Measurements from ENCODE around the gene CHKB.

Gene CHKB

GRCh38 chr22:50564289-50564688 is 18.4 kb downstream of the CHKB start (continued):
- no peak for TF ChIP-seq ZNF670 (tag by site-specific recombination; IDR thresholded peaks at IDR 0.05; ENCODE audit: low read depth)
- TF ChIP-seq ZNF423 (tag by site-specific recombination; IDR thresholded peaks at IDR 0.05) = no peak
- TF ChIP-seq YY2 (tag by site-specific recombination; IDR thresholded peaks at IDR 0.05) = no peak

GRCh38 chr22:50563413-50564160 is 19.1 kb downstream of the CHKB start:
- TF ChIP-seq ZNF350 (tag by site-specific recombination; IDR thresholded peaks at IDR 0.05) (no peak), EGR2 (tag by site-specific recombination; IDR thresholded peaks at IDR 0.05; ENCODE audit: low read depth) (peak; percentile 59), ZNF292 (tag by site-specific recombination; IDR thresholded peaks at IDR 0.05; ENCODE audit: borderline replicate concordance, low read depth) (no peak), ZNF23 (tag by site-specific recombination; IDR thresholded peaks at IDR 0.05; ENCODE audit: borderline replicate concordance) (no peak), HOXA7 (CRISPR knock-in tag; IDR thresholded peaks at IDR 0.05; ENCODE audit: borderline replicate concordance) (no peak), PRDM10 (tag by site-specific recombination; IDR thresholded peaks at IDR 0.05) (0 out of 2 replicates have a peak, but pooled peaks have one; percentile 32), ZNF114 (tag by site-specific recombination; IDR thresholded peaks at IDR 0.05) (no peak), ZFHX2 (tag by site-specific recombination; conservative IDR thresholded peaks at IDR 0.05) (peak; percentile 58), ZBTB20 (tag by site-specific recombination; IDR thresholded peaks at IDR 0.05) (0 out of 2 replicates have a peak, but pooled peaks have one; percentile 1)
- Histone ChIP-seq H3K36me3 (ENCODE audit: control insufficient read depth in 2 of 2, insufficient read depth in 1 of 2, low read length in 2 of 2) (peaks cover 12 to 14% of the 10 kb centered on the region in 2 experiments), H3K27ac (ENCODE audit: extremely low read depth, low read depth, low read length) (no peak overlapping the region; the same call in 1 of the 2 replicates), H3K4me1 (ENCODE audit: control insufficient read depth, insufficient read depth, low read length) (0 out of 2 replicates have a peak, but pooled peaks cover 2% of the 10 kb centered on the region), H3K4me3 (ENCODE audit: low read depth, low read length) (peak overlapping the region; percentile 55), H3K9me3 (ENCODE audit: control insufficient read depth, insufficient read depth, low read depth, low read length) (no peaks in the 10 kb centered on the region)
- CTCF ChIA-PET = interaction anchor here (0.6 to 4.6 kb wide), 36 partner anchors 9 to 1217 kb away, joined by 3 to 37 read pairs (median 4); partner anchors contain the start of genes CHKB, CPT1B, KLHDC7B and LMF2
- POLR2A ChIA-PET = interaction anchor here (0.7 to 2.8 kb wide), 14 partner anchors 8 to 291 kb away, joined by 3 to 28 read pairs (median 4); partner anchors contain the start of genes ARSA, CHKB, CPT1B and KLHDC7B

GRCh38 chr22:50562523-50563412 is 19.9 kb downstream of the CHKB start, which contains the start of gene SYCE3:
Gene SYCE3 (minus strand): TSS chr22:50562919. CDS start chr22:50556405, 6,514 bp downstream.
- CTCF ChIA-PET = interaction anchor here (0.6 to 4.6 kb wide), 36 partner anchors 8 to 310 kb away, joined by 3 to 37 read pairs (median 4); partner anchors contain the start of genes CHKB, CPT1B, KLHDC7B and LMF2
- H3K9me3 ChIP-seq (ENCODE audit: control insufficient read depth, insufficient read depth, low read depth, low read length) = no peaks in the 10 kb centered on the region
- peak within 1 kb of the TSS; percentile 55 for H3K4me3 ChIP-seq (ENCODE audit: low read depth, low read length)
- 0 out of 2 replicates have a peak, but pooled peaks cover 2% of the 10 kb centered on the region for H3K4me1 ChIP-seq (ENCODE audit: control insufficient read depth, insufficient read depth, low read length)
- H3K36me3 ChIP-seq (ENCODE audit: control insufficient read depth in 2 of 2, insufficient read depth in 1 of 2, low read length in 2 of 2) = peaks cover 4 to 5% of the 10 kb centered on the region in 2 experiments
- H3K27ac ChIP-seq (ENCODE audit: extremely low read depth, low read depth, low read length) = peak within 1 kb of the TSS; percentile 40; the same call in 1 of the 2 replicates
- POLR2A ChIA-PET = interaction anchor here (0.7 to 2.8 kb wide), 17 partner anchors 9 to 291 kb away, joined by 3 to 28 read pairs (median 4); partner anchors contain the start of genes ARSA, CHKB, CPT1B and KLHDC7B
- TF ChIP-seq ZBTB10 (tag by site-specific recombination; IDR thresholded peaks at IDR 0.05) (peak; percentile 75), ZFP41 (tag by site-specific recombination; IDR thresholded peaks at IDR 0.05; ENCODE audit: borderline replicate concordance) (no peak), ZBTB20 (tag by site-specific recombination; IDR thresholded peaks at IDR 0.05) (peak; percentile 47; the same call in 1 of the 2 replicates), ZNF37A (tag by site-specific recombination; IDR thresholded peaks at IDR 0.05) (no peak), ZBTB11 (tag by site-specific recombination; conservative IDR thresholded peaks at IDR 0.05; ENCODE audit: low read depth) (no peak), CTCF (tag by site-specific recombination; IDR thresholded peaks at IDR 0.05) (peak; percentile 97)
